ENCODE results near the gene INF2.
"Not testable (repeated sequence)": the region's sequence is repeated elsewhere in the genome, so short reads cannot be mapped to it uniquely, and the experiment has no call there.

INF2 gene

GRCh38 chr14:104721505-104722431 is 32.4 kb downstream of the INF2 start:
- DNase-seq (ENCODE audit: low read depth): no peak

- no peak for DNase-seq (ENCODE audit: low read depth)
Observed at GRCh38 chr14:104722938-104723650, 33.7 kb downstream of the INF2 start.

GRCh38 chr14:104723651-104724406 is 34.4 kb downstream of the INF2 start, which contains the start of gene ADSS1:
Gene ADSS1, plus strand, starts transcription at chr14:104724229. Its CDS starts 42 bp downstream, at chr14:104724271.
- no peak for DNase-seq (ENCODE audit: low read depth)

DNA sequence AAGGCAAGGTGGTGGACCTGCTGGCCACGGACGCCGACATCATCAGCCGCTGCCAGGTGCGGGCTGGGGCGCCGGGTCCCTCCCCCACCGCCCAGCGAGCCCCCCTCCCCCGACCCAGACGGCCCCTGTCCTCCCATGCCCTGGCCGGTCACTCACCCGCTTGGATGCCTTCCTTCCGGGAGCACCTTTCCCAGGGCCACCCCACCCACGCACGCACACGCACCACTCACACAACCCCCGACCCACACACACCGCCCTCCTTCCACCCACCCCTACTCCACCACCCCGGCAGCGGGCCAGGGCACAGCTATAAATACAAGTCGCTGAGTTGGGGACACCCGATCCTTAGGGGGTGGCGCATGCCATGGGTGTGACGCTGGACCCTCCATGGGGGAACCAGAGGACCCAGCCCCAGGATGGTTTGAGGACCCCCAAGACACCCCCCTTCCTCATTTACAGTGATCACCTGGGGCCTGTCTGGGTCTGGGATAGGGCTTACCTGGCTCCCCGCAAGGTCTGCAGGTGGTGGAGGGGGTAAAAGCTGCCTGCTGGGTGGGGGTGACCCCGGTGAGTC is 35.1 kb downstream of the INF2 start:
- DNase-seq (ENCODE audit: low read depth): no peak

DNA sequence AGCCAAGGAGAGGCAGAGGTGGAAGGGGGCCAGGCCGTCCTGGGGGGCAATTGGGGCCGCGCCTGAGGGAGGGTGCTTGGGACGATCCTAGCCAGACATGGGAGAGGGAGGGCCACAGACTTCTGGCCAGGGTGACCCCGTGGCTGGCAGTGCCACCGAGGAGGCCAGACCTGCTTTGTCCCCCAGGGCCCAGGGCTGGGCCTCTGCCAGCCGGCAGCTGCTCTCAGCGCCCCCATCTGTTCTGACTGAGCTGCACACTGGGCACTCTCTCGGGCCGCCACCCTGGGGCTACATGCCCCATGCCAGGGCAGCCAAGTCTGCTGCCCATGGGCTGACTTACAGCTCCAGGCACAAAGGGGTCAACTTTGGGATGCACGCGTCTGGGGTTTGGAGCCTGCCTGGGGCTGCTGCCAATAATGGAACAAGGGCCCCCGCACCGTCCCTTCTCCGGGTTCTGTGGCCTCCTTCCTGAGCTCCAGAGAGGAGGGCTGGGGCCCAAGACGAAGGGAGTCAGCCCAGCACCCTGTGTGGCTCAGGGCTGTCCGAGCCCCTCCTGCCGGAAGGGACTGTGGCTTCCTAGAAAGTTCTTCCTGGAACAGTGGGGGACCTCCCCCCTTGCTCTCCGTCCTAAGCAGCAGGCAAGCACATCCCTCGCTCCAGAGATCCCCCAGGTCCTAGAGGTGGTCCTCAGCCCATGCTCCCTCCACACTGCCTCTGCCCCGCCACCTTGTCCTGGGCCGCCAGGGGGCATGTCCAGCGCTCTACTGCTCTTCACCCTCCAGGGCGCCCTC is 35.8 kb downstream of the INF2 start:
- no peak for DNase-seq (ENCODE audit: low read depth)

DNA sequence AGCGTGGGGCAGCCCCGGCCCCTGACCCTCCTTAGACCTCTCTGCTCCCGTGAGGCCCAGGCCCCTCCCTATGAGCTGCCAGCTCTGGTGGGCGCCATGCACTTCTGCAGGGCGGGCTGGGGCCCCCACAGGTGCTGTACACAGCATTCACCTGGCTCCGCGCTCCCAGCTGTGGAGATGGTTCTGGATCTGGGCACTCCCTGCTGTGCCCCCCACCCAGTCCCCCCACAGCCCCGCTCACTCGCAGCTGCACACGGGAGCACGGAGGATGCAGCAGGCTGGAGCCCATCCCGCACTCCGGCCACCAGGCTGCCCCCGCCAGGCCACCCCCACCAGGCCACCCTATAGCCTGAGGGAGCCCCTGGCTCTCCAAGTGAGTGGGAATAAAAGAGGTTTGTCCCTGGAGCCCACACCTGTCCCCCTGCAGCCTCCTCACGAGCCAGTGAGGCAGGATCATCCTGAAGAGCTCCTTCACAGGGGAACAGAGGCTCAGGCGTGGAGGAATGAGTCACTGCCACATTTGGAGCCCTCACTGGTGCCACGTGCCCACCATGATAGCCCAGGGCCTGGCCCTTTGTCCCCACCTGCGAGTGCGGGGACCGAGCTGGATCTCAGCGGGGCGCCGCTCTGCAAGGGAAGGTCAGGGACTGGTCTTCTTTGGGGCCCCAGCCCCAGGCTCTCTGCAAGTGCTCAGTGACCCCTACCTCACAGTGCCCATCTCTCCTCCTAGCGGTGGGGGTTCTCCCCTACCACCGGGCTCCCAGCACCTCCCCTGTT is 36.5 kb downstream of the INF2 start:
- DNase-seq (ENCODE audit: low read depth): no peak

GRCh38 chr14:104726600-104727451 is 37.4 kb downstream of the INF2 start:
- no peak for DNase-seq (ENCODE audit: low read depth)

DNA sequence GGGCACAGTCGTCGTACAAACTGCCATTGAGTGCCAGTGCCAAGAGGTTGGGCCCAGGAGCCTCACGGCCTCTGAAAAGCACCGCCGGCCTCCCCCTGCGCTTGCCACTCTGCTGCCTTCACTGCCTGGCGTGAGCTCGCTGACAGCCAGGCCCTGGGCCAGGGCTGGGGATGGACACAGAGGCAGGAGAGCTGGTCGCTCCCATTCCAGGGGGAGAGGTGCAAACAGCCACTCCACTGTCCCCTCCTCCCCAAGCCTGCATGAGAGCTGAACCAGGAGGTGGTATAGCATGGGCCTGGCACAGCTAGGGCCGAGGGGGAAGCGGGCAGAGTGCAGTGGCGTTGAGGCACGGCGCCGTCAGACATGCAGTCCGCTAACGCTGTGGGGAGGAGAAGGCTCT is 39.2 kb downstream of the INF2 start:
- no peak for DNase-seq (ENCODE audit: low read depth)

GRCh38 chr14:104729176-104729834 is 39.9 kb downstream of the INF2 start:
- not testable (repeated sequence) for DNase-seq (ENCODE audit: low read depth)

DNA sequence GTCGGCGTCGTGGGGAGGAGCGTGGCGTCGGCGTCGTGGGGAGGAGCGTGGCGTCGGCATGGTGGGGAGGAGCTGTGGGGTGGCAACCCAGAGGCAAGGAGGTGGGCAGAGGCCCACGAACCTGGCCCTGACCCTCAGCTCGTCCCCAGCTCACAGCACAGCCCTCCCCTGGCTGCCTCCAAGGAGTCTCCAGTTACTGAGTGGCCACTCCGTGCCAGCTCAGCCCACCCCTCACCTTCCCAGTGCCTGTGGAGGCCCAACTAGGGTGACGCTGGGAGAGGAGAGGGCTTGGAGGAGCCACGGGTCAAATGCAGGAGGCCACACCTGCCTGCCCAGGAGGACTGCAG is 40.4 kb downstream of the INF2 start:
- no peak for DNase-seq (ENCODE audit: low read depth)

DNA sequence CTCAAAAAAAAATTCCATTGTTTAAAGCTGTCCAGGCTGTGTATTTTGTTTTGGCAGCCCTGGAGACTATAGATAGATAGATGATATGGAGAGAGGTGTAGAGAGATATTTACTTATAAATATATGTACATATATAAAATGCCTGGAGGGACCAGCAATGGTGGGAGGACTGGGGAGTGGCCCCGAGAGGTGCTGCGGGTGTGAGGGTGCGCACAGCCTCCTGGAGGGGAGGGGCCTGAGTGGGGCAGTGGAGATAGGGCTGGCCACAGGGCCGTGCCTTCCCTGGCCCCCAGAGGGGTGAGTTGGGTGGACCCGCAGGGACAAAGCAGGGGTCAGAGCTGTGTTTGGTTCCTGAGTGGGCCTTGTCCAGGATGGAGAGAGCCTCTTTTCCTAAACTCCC is 41.1 kb downstream of the INF2 start:
- no peak for DNase-seq (ENCODE audit: low read depth)

- DNase-seq (ENCODE audit: low read depth): no peak
Observed at GRCh38 chr14:104731320-104732294, 42.2 kb downstream of the INF2 start.

- DNase-seq (ENCODE audit: low read depth): no peak
Observed at GRCh38 chr14:104732355-104732804, 43.0 kb downstream of the INF2 start.

- no peak for DNase-seq (ENCODE audit: low read depth)
Observed at GRCh38 chr14:104732931-104733681, 43.7 kb downstream of the INF2 start.

GRCh38 chr14:104734051-104734587 is 44.7 kb downstream of the INF2 start:
- no peak for DNase-seq (ENCODE audit: low read depth)

GRCh38 chr14:104734601-104734990 is 45.2 kb downstream of the INF2 start:
- no peak for DNase-seq (ENCODE audit: low read depth)

Measured in fibroblast of the conjunctiva (primary cell).